HK-2 (cell line): ENCODE data around the gene ICAM5.
"Not testable (repeated sequence)": the region's sequence is repeated elsewhere in the genome, so short reads cannot be mapped to it uniquely, and the experiment has no call there.

Experiments
- DNase-seq: peaks from one replicate; pipeline ENCODE4 v3.0.0-alpha.2; 2018; ENCODE audit not compliant: unreplicated experiment

The ICAM5 gene

GRCh38 chr19:10320602-10321416 is 31.1 kb downstream of the ICAM5 start:
- no peak for DNase-seq

- DNase-seq = no peak
Observed at GRCh38 chr19:10321417-10321797, 31.7 kb downstream of the ICAM5 start.

GRCh38 chr19:10321874-10322835 is 32.4 kb downstream of the ICAM5 start:
- DNase-seq = no peak

GRCh38 chr19:10325732-10326131 is 36.0 kb downstream of the ICAM5 start:
- no peak for DNase-seq

GRCh38 chr19:10327793-10328192 is 38.0 kb downstream of the ICAM5 start:
- no peak for DNase-seq

- DNase-seq = no peak
Observed at GRCh38 chr19:10328558-10329429, 39.0 kb downstream of the ICAM5 start.

- DNase-seq = no peak
Observed at GRCh38 chr19:10329555-10329954, 39.8 kb downstream of the ICAM5 start.

- no peak for DNase-seq
Observed at GRCh38 chr19:10332158-10332964, 42.6 kb downstream of the ICAM5 start.

GRCh38 chr19:10332965-10333757 is 43.4 kb downstream of the ICAM5 start, which contains the start of gene RAVER1:
Gene RAVER1 (minus strand): TSS chr19:10333529. CDS start chr19:10333507, 22 bp downstream.
- DNase-seq = peak; percentile 97

GRCh38 chr19:10333758-10334587 is 44.2 kb downstream of the ICAM5 start:
- no peak for DNase-seq

- DNase-seq = peak; percentile 96
Observed at GRCh38 chr19:10334588-10335351, 45.0 kb downstream of the ICAM5 start.

- DNase-seq = no peak
Observed at GRCh38 chr19:10335352-10335985, 45.7 kb downstream of the ICAM5 start.

GRCh38 chr19:10336725-10337124 is 47.0 kb downstream of the ICAM5 start:
- DNase-seq = not testable (repeated sequence)

- DNase-seq = no peak
Observed at GRCh38 chr19:10338940-10339339, 49.2 kb downstream of the ICAM5 start.

GRCh38 chr19:10339380-10339960 is 49.7 kb downstream of the ICAM5 start, which contains the start of gene ICAM3:
Gene ICAM3 (minus strand): TSS chr19:10339624. CDS start chr19:10339614, 10 bp downstream.
- DNase-seq = no peak

GRCh38 chr19:10339977-10340376 is 50.2 kb downstream of the ICAM5 start:
- DNase-seq = no peak

GRCh38 chr19:10343495-10343894 is 53.7 kb downstream of the ICAM5 start:
- no peak for DNase-seq
